ENCODE measurements around the gene MYO1E.

Gene MYO1E

DNA sequence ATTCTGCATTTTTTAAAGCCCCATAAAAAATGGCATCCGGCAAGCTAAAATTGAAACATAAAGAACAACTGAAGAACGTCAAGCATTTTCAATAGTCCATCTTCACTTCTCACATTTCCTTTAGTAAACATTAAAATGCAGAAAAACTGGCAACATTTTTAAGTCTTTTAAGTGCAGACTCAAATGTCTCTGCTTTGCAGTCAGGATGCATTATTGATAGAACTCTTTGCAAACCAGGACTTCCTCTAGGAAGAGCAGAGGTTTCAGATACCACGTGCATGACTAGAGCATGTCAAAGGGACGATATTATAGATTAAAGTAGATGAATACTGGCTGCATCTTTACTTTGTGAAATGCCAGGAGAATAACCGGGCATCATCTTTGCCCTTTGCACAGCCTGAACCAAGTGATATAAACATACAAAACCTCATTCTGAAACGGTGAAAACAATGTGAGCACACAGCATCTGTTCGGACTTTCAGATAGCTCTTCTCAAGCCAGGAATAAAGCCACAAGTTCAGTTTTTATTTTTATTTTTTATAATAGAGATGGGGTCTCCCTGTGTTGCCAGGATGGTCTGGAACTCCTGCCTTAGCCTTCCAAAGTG is 101.0 kb downstream of the MYO1E start:
- no peak for DNase-seq
- H3K27me3 ChIP-seq (replicated peaks; ENCODE audit: control insufficient read depth, insufficient read depth, low read length, poor library complexity, severe bottlenecking) = no peaks in the 10 kb centered on the region
- H3K4me3 ChIP-seq (ENCODE audit: insufficient read depth, low read depth, low read length, poor library complexity, severe bottlenecking) = no peak overlapping the region
- H3K4me1 ChIP-seq (ENCODE audit: control insufficient read depth, insufficient read depth, low read length, poor library complexity, severe bottlenecking) = no peaks in the 10 kb centered on the region
- H3K36me3 ChIP-seq (ENCODE audit: control insufficient read depth, insufficient read depth, low read length) = no peaks in the 10 kb centered on the region
- no peak overlapping the region for H3K27ac ChIP-seq (ENCODE audit: insufficient read depth, low read length, poor library complexity, severe bottlenecking)
- H3K9me3 ChIP-seq (ENCODE audit: control insufficient read depth, low read length) = no peaks in the 10 kb centered on the region

- H3K27ac ChIP-seq (ENCODE audit: insufficient read depth, low read length, poor library complexity, severe bottlenecking) = no peak overlapping the region
- no peak overlapping the region for H3K4me3 ChIP-seq (ENCODE audit: insufficient read depth, low read depth, low read length, poor library complexity, severe bottlenecking)
- no peak for DNase-seq
- H3K4me1 ChIP-seq (ENCODE audit: control insufficient read depth, insufficient read depth, low read length, poor library complexity, severe bottlenecking) = no peaks in the 10 kb centered on the region
- H3K9me3 ChIP-seq (ENCODE audit: control insufficient read depth, low read length) = no peaks in the 10 kb centered on the region
- no peaks in the 10 kb centered on the region for H3K36me3 ChIP-seq (ENCODE audit: control insufficient read depth, insufficient read depth, low read length)
- no peaks in the 10 kb centered on the region for H3K27me3 ChIP-seq (replicated peaks; ENCODE audit: control insufficient read depth, insufficient read depth, low read length, poor library complexity, severe bottlenecking)
These were observed 103.7 kb downstream of the MYO1E start for GRCh38 chr15:59268852-59269407.

DNA sequence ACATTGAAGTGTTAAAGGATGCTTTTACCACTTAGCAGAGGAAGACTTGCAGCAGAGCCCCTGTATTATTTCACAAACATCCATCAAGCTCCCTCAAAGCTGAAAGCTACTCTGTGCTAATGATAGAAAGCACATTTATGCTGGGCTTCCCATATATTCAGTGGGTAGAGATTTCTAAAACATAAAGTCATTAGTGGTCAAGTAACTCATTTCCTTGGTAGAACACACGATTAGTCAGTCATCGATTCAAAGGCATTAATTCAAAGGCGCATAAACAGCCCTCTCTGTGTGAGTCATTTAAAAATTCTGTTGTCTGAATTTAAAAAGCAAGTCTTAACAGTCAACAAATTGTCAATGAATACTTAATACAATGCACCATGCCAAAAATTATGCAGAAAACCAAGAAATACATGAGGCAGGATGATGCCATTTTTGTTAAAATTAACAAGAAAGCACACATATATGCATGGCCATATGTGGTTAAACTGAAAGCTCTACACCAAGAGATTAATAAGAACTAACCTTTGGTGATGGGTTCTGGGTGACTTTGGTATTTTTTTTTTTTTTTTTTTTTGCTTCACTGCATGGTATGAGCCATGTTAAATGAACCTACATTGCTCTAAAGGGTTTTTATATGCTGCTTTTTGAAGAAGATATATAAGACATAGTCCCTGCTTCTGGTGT is 104.4 kb downstream of the MYO1E start:
- Histone ChIP-seq H3K27ac (ENCODE audit: insufficient read depth, low read length, poor library complexity, severe bottlenecking) (no peak overlapping the region), H3K36me3 (ENCODE audit: control insufficient read depth, insufficient read depth, low read length) (no peaks in the 10 kb centered on the region)
- DNase-seq = no peak

DNA sequence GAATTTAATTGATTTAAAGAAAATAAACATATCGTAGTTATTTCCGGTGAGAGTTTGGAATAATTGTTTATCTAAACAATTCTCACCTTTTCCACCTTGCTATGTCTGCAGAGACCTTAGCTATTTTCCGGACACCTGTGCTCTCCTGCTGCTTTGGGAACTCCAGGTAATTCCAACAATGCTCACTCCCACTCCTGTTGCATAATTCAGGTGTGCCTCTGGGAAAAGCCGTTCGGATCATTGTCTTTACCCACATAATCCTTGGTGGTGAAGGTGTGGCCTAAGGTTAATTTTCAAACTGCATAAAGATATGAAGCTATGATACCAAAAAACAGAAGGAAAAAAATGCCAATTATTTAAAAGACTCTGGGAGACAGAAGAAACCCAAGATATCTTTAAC is 106.6 kb downstream of the MYO1E start:
- no peak overlapping the region for H3K4me3 ChIP-seq (ENCODE audit: insufficient read depth, low read depth, low read length, poor library complexity, severe bottlenecking)
- H3K36me3 ChIP-seq (ENCODE audit: control insufficient read depth, insufficient read depth, low read length) = no peaks in the 10 kb centered on the region
- H3K9me3 ChIP-seq (ENCODE audit: control insufficient read depth, low read length) = no peaks in the 10 kb centered on the region
- H3K27me3 ChIP-seq (replicated peaks; ENCODE audit: control insufficient read depth, insufficient read depth, low read length, poor library complexity, severe bottlenecking) = no peaks in the 10 kb centered on the region
- DNase-seq = no peak
- no peak overlapping the region for H3K27ac ChIP-seq (ENCODE audit: insufficient read depth, low read length, poor library complexity, severe bottlenecking)
- H3K4me1 ChIP-seq (ENCODE audit: control insufficient read depth, insufficient read depth, low read length, poor library complexity, severe bottlenecking) = no peaks in the 10 kb centered on the region

More for the DNA sequence above, 104.4 kb downstream of the MYO1E start:
- Histone ChIP-seq H3K4me3 (ENCODE audit: insufficient read depth, low read depth, low read length, poor library complexity, severe bottlenecking) (no peak overlapping the region), H3K27me3 (replicated peaks; ENCODE audit: control insufficient read depth, insufficient read depth, low read length, poor library complexity, severe bottlenecking) (no peaks in the 10 kb centered on the region), H3K4me1 (ENCODE audit: control insufficient read depth, insufficient read depth, low read length, poor library complexity, severe bottlenecking) (no peaks in the 10 kb centered on the region), H3K9me3 (ENCODE audit: control insufficient read depth, low read length) (no peaks in the 10 kb centered on the region)

GRCh38 chr15:59262316-59262715 is 110.4 kb downstream of the MYO1E start:
- no peak for DNase-seq
- Histone ChIP-seq H3K4me3 (ENCODE audit: insufficient read depth, low read depth, low read length, poor library complexity, severe bottlenecking) (no peak overlapping the region), H3K9me3 (ENCODE audit: control insufficient read depth, low read length) (no peaks in the 10 kb centered on the region), H3K4me1 (ENCODE audit: control insufficient read depth, insufficient read depth, low read length, poor library complexity, severe bottlenecking) (no peaks in the 10 kb centered on the region), H3K36me3 (ENCODE audit: control insufficient read depth, insufficient read depth, low read length) (no peaks in the 10 kb centered on the region), H3K27ac (ENCODE audit: insufficient read depth, low read length, poor library complexity, severe bottlenecking) (no peak overlapping the region), H3K27me3 (replicated peaks; ENCODE audit: control insufficient read depth, insufficient read depth, low read length, poor library complexity, severe bottlenecking) (no peaks in the 10 kb centered on the region)

- DNase-seq = no peak
- H3K27ac ChIP-seq (ENCODE audit: insufficient read depth, low read length, poor library complexity, severe bottlenecking) = no peak overlapping the region
- no peaks in the 10 kb centered on the region for H3K27me3 ChIP-seq (replicated peaks; ENCODE audit: control insufficient read depth, insufficient read depth, low read length, poor library complexity, severe bottlenecking)
- peaks cover 6% of the 10 kb centered on the region for H3K4me1 ChIP-seq (ENCODE audit: control insufficient read depth, insufficient read depth, low read length, poor library complexity, severe bottlenecking)
- H3K4me3 ChIP-seq (ENCODE audit: insufficient read depth, low read depth, low read length, poor library complexity, severe bottlenecking) = no peak overlapping the region
- no peaks in the 10 kb centered on the region for H3K36me3 ChIP-seq (ENCODE audit: control insufficient read depth, insufficient read depth, low read length)
- H3K9me3 ChIP-seq (ENCODE audit: control insufficient read depth, low read length) = no peaks in the 10 kb centered on the region
These were observed 112.6 kb downstream of the MYO1E start for GRCh38 chr15:59260090-59260489.

- no peak overlapping the region for H3K4me3 ChIP-seq (ENCODE audit: insufficient read depth, low read depth, low read length, poor library complexity, severe bottlenecking)
- DNase-seq = no peak
- H3K27me3 ChIP-seq (replicated peaks; ENCODE audit: control insufficient read depth, insufficient read depth, low read length, poor library complexity, severe bottlenecking) = no peaks in the 10 kb centered on the region
- H3K36me3 ChIP-seq (ENCODE audit: control insufficient read depth, insufficient read depth, low read length) = no peaks in the 10 kb centered on the region
- no peaks in the 10 kb centered on the region for H3K9me3 ChIP-seq (ENCODE audit: control insufficient read depth, low read length)
- H3K4me1 ChIP-seq (ENCODE audit: control insufficient read depth, insufficient read depth, low read length, poor library complexity, severe bottlenecking) = peaks cover 6% of the 10 kb centered on the region
- no peak overlapping the region for H3K27ac ChIP-seq (ENCODE audit: insufficient read depth, low read length, poor library complexity, severe bottlenecking)
These were observed 113.3 kb downstream of the MYO1E start for GRCh38 chr15:59259137-59259943.

DNA sequence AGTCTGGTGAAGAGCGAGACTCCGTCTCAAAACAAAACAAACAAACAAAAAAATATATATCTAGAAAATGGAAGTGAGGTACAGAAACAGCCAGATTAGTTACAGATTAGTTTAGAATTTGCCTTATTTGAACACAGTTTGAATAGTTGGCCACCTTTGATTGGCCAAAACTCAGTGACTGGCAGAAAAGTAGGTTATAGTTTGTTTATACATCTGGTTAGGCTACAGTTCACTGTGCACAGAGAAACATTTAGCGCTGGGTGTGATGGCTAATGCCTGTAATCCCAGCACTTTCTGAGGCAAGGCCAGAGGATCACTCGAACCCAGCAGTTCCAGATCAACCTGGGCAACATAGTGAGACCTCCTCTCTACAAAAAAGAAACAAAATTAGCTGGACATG is 114.4 kb downstream of the MYO1E start:
- no peaks in the 10 kb centered on the region for H3K36me3 ChIP-seq (ENCODE audit: control insufficient read depth, insufficient read depth, low read length)
- no peak overlapping the region for H3K27ac ChIP-seq (ENCODE audit: insufficient read depth, low read length, poor library complexity, severe bottlenecking)
- H3K27me3 ChIP-seq (replicated peaks; ENCODE audit: control insufficient read depth, insufficient read depth, low read length, poor library complexity, severe bottlenecking) = no peaks in the 10 kb centered on the region
- H3K4me3 ChIP-seq (ENCODE audit: insufficient read depth, low read depth, low read length, poor library complexity, severe bottlenecking) = no peak overlapping the region
- H3K4me1 ChIP-seq (ENCODE audit: control insufficient read depth, insufficient read depth, low read length, poor library complexity, severe bottlenecking) = peaks cover 6% of the 10 kb centered on the region
- DNase-seq = no peak
- no peaks in the 10 kb centered on the region for H3K9me3 ChIP-seq (ENCODE audit: control insufficient read depth, low read length)

- Histone ChIP-seq H3K36me3 (ENCODE audit: control insufficient read depth, insufficient read depth, low read length) (no peaks in the 10 kb centered on the region), H3K27me3 (replicated peaks; ENCODE audit: control insufficient read depth, insufficient read depth, low read length, poor library complexity, severe bottlenecking) (no peaks in the 10 kb centered on the region), H3K27ac (ENCODE audit: insufficient read depth, low read length, poor library complexity, severe bottlenecking) (no peak overlapping the region), H3K9me3 (ENCODE audit: control insufficient read depth, low read length) (no peaks in the 10 kb centered on the region), H3K4me3 (ENCODE audit: insufficient read depth, low read depth, low read length, poor library complexity, severe bottlenecking) (no peak overlapping the region), H3K4me1 (ENCODE audit: control insufficient read depth, insufficient read depth, low read length, poor library complexity, severe bottlenecking) (peaks cover 6% of the 10 kb centered on the region)
- DNase-seq = no peak
These were observed 115.5 kb downstream of the MYO1E start for GRCh38 chr15:59257140-59257539.

DNA sequence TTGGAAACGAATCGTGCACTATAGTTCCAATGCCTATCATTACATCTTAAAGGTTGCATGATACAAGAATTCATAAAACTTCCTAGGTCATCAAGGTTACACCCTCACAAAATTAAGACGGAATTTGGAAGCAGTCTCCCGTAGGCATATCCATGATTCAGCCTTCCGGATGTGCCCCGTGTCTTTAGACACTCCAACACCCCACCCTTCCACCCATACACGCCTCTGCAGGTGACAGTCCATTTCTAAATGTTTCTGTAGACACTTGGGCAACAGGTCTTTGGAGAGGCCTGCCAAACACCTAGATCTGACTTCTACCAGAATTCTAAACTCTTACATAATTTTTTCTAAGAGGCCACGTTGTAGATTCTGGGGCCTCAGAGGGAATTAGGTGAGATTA is 116.2 kb downstream of the MYO1E start:
- Histone ChIP-seq H3K4me3 (ENCODE audit: insufficient read depth, low read depth, low read length, poor library complexity, severe bottlenecking) (no peak overlapping the region), H3K36me3 (ENCODE audit: control insufficient read depth, insufficient read depth, low read length) (no peaks in the 10 kb centered on the region), H3K27ac (ENCODE audit: insufficient read depth, low read length, poor library complexity, severe bottlenecking) (no peak overlapping the region)

More for the DNA sequence above, 116.2 kb downstream of the MYO1E start:
- no peaks in the 10 kb centered on the region for H3K27me3 ChIP-seq (replicated peaks; ENCODE audit: control insufficient read depth, insufficient read depth, low read length, poor library complexity, severe bottlenecking)
- no peak for DNase-seq
- no peaks in the 10 kb centered on the region for H3K9me3 ChIP-seq (ENCODE audit: control insufficient read depth, low read length)
- peaks cover 6% of the 10 kb centered on the region for H3K4me1 ChIP-seq (ENCODE audit: control insufficient read depth, insufficient read depth, low read length, poor library complexity, severe bottlenecking)

Measured in effector memory CD4-positive, alpha-beta T cell (primary cell).